ENCODE data around the gene RALGPS1.

DNA sequence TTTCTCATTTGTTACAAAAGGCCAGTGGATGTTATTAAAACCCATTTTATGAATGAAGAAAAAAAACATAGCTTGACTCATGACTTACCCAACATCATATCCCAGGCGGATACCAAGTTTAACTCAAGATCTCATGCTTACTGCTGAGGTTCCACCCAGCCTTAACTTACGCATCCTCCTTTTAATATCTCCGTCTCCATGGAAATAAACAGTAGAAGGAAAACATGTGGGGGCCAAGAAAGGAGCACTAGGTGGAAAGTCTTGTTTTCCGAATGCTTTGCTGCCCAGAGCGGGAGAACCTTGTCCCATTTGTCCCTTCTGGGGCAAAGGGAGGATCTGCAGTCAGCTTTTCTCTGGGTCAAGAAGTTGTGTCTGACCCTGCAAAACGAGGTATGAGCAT lies 163.8 kb downstream of the RALGPS1 start:
- no peak for TF ChIP-seq POLR2A (IDR thresholded peaks at IDR 0.05)
- TF ChIP-seq, protein P1, sequence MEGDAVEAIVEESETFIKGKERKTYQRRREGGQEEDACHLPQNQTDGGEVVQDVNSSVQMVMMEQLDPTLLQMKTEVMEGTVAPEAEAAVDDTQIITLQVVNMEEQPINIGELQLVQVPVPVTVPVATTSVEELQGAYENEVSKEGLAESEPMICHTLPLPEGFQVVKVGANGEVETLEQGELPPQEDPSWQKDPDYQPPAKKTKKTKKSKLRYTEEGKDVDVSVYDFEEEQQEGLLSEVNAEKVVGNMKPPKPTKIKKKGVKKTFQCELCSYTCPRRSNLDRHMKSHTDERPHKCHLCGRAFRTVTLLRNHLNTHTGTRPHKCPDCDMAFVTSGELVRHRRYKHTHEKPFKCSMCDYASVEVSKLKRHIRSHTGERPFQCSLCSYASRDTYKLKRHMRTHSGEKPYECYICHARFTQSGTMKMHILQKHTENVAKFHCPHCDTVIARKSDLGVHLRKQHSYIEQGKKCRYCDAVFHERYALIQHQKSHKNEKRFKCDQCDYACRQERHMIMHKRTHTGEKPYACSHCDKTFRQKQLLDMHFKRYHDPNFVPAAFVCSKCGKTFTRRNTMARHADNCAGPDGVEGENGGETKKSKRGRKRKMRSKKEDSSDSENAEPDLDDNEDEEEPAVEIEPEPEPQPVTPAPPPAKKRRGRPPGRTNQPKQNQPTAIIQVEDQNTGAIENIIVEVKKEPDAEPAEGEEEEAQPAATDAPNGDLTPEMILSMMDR (IDR thresholded peaks at IDR 0.05), result no peak

All from sigmoid colon (tissue), 3 donors.